Psoas muscle (tissue), 8 donors: ENCODE results near the gene IL17RC. TPM values are rescaled to one million over a fixed set of nuclear protein-coding genes. Genes with fewer than 3 reads are reported as not detected.

Experiments used
- ATAC-seq, 4 donors: fragments of 200-7000 bp; cut with Tn5 transposase; one replicate each; pipeline ENCODE4 v1.9.1; 2020; ENCODE audit warnings: moderate library complexity in 3 of 4, mild to moderate bottlenecking in 2 of 4
- DNase-seq, 2 donors: peaks; one replicate each; pipeline ENCODE4 v3.0.0-alpha.2; 2020
- H3K27ac ChIP-seq: fragments of 200-600 bp; one replicate; pipeline ENCODE4 v1.8.0; 2022
- H3K27me3 ChIP-seq, 3 donors: fragments of 200-600 bp in 1 of 3; one replicate each; pipeline versions ENCODE4 v1.6.1 to v1.8.0; 2013 to 2022; ENCODE audit warnings: low read length in 2 of 3, mild to moderate bottlenecking in 2 of 3, moderate library complexity in 1 of 3; ENCODE audit not compliant: insufficient read depth in 3 of 3
- H3K36me3 ChIP-seq, 2 donors: fragments of 200-600 bp in 1 of 2; one replicate each; pipeline versions ENCODE4 v1.6.1 to v1.8.0; 2013 to 2022; ENCODE audit warnings: low read depth in 1 of 2, mild to moderate bottlenecking in 1 of 2, moderate library complexity in 1 of 2; ENCODE audit not compliant: insufficient read depth in 1 of 2
- H3K4me1 ChIP-seq: fragments of 200-600 bp; one replicate; pipeline ENCODE4 v1.8.0; 2022
- H3K4me3 ChIP-seq: fragments of 200-600 bp; one replicate; pipeline ENCODE4 v1.8.0; 2022; ENCODE audit warnings: mild to moderate bottlenecking
- H3K9me3 ChIP-seq: fragments of 200-600 bp; one replicate; pipeline ENCODE4 v1.8.0; 2022
- CTCF ChIP-seq: fragments of 200-600 bp; IDR thresholded peaks from one replicate; pipeline ENCODE4 v1.8.0; 2022; ENCODE audit warnings: antibody characterized with exemption
- WGBS, 3 donors: extraction: QIAGEN DNeasy Blood & Tissue Kit; methylation state at CpG; one replicate each; pipeline versions ENCODE4 v1.1.6 to v1.1.7; 2013; 5-methylcytosine and 5-hydroxymethylcytosine counted together
- intact Hi-C, 2 donors: fragments of 100-400 bp; cut with DNase I; formaldehyde crosslinking; loops; one replicate each; pipeline versions ENCODE4 v1.11.0 to v1.14.2; 2022
- long read RNA-seq, 2 donors: library from polyadenylated mRNA; unstranded; transcript quantifications; one replicate each; pipeline ENCODE4 v2.0.0, GENCODE V29; 2021
- polyA plus RNA-seq, 3 donors: library from polyadenylated mRNA; stranded (reverse); fragments of 200-250 nt; gene quantifications; one replicate each; pipeline ENCODE4 v1.2.3, GENCODE V29; 2013
- total RNA-seq, 4 donors: library from RNA; stranded (reverse); fragmentation: NEBNext Ultra II Directional in 2 of 4; extraction: Animal tissue kit (Norgen Biotek cat#: 25700) in 2 of 4; gene quantifications; one replicate each; pipeline versions ENCODE4 v1.2.1 to v1.2.4, GENCODE V29; 2021 to 2023
- donor health status: healthy with polysubstance abuse.
- donor health status: DM: no; HTN: no; CAD: no; lungs with moderate emphysema.
- donor health status: Bipolar disorder and iron deficiency.
- donor health status: healthy.
- donor health status: DM: yes; HTN: yes; CAD: no.
- donor health status: DM: no; HTN: no; CAD: no.
- donor health status: DM: no; HTN: no; CAD: no.
- donor health status: DM: yes; HTN: yes; CAD: no.

Gene IL17RC, protein sequence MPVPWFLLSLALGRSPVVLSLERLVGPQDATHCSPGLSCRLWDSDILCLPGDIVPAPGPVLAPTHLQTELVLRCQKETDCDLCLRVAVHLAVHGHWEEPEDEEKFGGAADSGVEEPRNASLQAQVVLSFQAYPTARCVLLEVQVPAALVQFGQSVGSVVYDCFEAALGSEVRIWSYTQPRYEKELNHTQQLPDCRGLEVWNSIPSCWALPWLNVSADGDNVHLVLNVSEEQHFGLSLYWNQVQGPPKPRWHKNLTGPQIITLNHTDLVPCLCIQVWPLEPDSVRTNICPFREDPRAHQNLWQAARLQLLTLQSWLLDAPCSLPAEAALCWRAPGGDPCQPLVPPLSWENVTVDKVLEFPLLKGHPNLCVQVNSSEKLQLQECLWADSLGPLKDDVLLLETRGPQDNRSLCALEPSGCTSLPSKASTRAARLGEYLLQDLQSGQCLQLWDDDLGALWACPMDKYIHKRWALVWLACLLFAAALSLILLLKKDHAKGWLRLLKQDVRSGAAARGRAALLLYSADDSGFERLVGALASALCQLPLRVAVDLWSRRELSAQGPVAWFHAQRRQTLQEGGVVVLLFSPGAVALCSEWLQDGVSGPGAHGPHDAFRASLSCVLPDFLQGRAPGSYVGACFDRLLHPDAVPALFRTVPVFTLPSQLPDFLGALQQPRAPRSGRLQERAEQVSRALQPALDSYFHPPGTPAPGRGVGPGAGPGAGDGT
- total RNA-seq (10 to 100 TPM; 10.4 to 27.0 (median 20.5) TPM), polyA plus RNA-seq (10 to 100 TPM; 10.8 to 21.9 (median 13.9) TPM)
- long read RNA-seq, donor 1, partial matches to known transcripts = 1 of 5 reads
- long read RNA-seq, donor 1, other reads (novel, unspliced or antisense) = 4 of 5 reads
- long read RNA-seq, donor 2, partial matches to known transcripts = 2 of 24 reads
- long read RNA-seq, donor 2, other reads (novel, unspliced or antisense) = 20 of 24 reads

GRCh38 chr3:9916734-9917680 is at the start of gene IL17RC:
Gene IL17RC (plus strand): TSS chr3:9917098. CDS start chr3:9917316, 218 bp downstream.
- Histone ChIP-seq H3K4me3 (peak within 1 kb of the TSS; percentile 80), H3K36me3 (peaks cover 0 to 11% of the 10 kb centered on the region in 2 donors), H3K27me3 (no peaks in the 10 kb centered on the region), H3K27ac (peak within 1 kb of the TSS; percentile 81), H3K9me3 (no peaks in the 10 kb centered on the region), H3K4me1 (peaks cover 12% of the 10 kb centered on the region)
- ATAC-seq (peak; percentile 88 to 92 (median 90)), DNase-seq (peak; percentile 88 to 94)
- 3 to 6% (median 5%) methylated on average over 18 to 19 of the region's 19 CpGs for WGBS, 3 donors
- intact Hi-C loops = loop anchor here in 1 of 2 donors (10.0 kb wide), 1 partner anchor 52 kb away; no protein-coding TSS in a partner anchor
- TF ChIP-seq CTCF = no peak

- no peak for TF ChIP-seq CTCF
- DNase-seq = no peak
- ATAC-seq = no peak
- no peak overlapping the region for H3K4me3 ChIP-seq
- 85 to 93% (median 89%) methylated on average over 12 of the region's 12 CpGs for WGBS, 3 donors
- no peaks in the 10 kb centered on the region for H3K36me3 ChIP-seq
- intact Hi-C loops = loop anchor here in 1 of 2 donors (10.0 kb wide), 1 partner anchor 48 kb away; the partner anchor contains the start of gene IL17RC
- no peaks in the 10 kb centered on the region for H3K4me1 ChIP-seq
- no peaks in the 10 kb centered on the region for H3K9me3 ChIP-seq
- H3K27ac ChIP-seq = no peak overlapping the region
- no peaks in the 10 kb centered on the region for H3K27me3 ChIP-seq
Observed at GRCh38 chr3:9867106-9867505, 49.8 kb upstream of the IL17RC start.

DNA sequence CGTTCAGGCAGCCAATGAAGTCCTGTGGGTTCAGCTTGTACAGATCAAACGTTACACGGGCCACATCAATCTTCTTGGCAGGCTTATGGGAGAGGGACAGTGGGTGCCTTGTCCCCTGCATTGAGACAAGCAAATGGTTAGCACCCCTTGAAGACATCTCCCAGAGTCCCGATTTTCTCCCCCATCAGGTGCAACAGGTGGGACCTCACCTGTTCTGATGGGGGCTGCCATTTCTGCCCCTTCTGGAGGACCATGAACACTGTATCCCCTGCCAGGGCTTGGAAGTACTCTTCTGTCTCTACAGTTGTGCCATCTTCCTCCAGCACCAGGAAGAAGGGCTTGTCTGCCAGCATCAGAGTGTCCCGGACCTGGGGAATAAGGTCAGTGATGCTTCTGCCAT is 46.9 kb upstream of the IL17RC start:
- 57 to 65% (median 62%) methylated on average over 4 to 5 of the region's 5 CpGs for WGBS, 3 donors

More for the DNA sequence above, 46.9 kb upstream of the IL17RC start:
- H3K9me3 ChIP-seq = no peaks in the 10 kb centered on the region
- H3K4me3 ChIP-seq = no peak overlapping the region
- no peaks in the 10 kb centered on the region for H3K27me3 ChIP-seq
- no peak for TF ChIP-seq CTCF
- H3K4me1 ChIP-seq = no peaks in the 10 kb centered on the region
- H3K27ac ChIP-seq = no peak overlapping the region
- intact Hi-C loops = loop anchor here in 1 of 2 donors (10.0 kb wide), 1 partner anchor 45 kb away; the partner anchor contains the start of gene IL17RC
- no peak for DNase-seq
- no peaks in the 10 kb centered on the region for H3K36me3 ChIP-seq
- no peak for ATAC-seq
